ENCODE measurements around the gene TMOD2.
"Not testable (repeated sequence)": the region's sequence is repeated elsewhere in the genome, so short reads cannot be mapped to it uniquely, and the experiment has no call there.

The TMOD2 gene

GRCh38 chr15:51783967-51784366 is 32.6 kb downstream of the TMOD2 start:
- no peak for DNase-seq (ENCODE audit: extremely low read depth, insufficient read length)
- Histone ChIP-seq H3K27me3 (replicated peaks; ENCODE audit: control insufficient read depth, insufficient read depth, low read length) (no peaks in the 10 kb centered on the region), H3K4me3 (replicated peaks; ENCODE audit: low read depth, low read length) (no peak overlapping the region), H3K36me3 (ENCODE audit: control insufficient read depth, insufficient read depth, low read length) (no peaks in the 10 kb centered on the region; the same call in none of the 2 replicates)
- TF ChIP-seq, protein P1, sequence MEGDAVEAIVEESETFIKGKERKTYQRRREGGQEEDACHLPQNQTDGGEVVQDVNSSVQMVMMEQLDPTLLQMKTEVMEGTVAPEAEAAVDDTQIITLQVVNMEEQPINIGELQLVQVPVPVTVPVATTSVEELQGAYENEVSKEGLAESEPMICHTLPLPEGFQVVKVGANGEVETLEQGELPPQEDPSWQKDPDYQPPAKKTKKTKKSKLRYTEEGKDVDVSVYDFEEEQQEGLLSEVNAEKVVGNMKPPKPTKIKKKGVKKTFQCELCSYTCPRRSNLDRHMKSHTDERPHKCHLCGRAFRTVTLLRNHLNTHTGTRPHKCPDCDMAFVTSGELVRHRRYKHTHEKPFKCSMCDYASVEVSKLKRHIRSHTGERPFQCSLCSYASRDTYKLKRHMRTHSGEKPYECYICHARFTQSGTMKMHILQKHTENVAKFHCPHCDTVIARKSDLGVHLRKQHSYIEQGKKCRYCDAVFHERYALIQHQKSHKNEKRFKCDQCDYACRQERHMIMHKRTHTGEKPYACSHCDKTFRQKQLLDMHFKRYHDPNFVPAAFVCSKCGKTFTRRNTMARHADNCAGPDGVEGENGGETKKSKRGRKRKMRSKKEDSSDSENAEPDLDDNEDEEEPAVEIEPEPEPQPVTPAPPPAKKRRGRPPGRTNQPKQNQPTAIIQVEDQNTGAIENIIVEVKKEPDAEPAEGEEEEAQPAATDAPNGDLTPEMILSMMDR (IDR thresholded peaks at IDR 0.05; ENCODE audit: insufficient read depth, low read length, poor library complexity, severe bottlenecking) = no peak

DNA sequence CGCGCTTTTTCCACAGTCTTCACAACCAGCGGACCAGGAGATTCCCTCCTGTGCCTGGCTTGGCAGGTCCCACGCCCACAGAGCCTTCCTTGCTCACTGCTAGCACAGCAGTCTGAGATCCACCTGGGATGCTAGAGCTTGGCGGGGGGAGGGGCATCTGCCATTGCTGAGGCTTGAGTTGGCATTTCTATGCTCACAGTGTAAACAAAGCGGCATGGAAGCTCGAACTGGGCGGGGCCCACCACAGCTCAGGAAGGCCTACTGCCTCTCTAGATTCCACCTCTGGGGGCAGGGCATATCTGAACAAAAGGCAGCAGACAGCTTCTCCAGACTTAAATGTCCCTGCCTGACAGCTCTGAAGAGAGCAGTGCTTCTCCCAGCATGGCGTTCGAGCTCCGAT is 35.7 kb downstream of the TMOD2 start:
- not testable (repeated sequence) for H3K27me3 ChIP-seq (replicated peaks; ENCODE audit: control insufficient read depth, insufficient read depth, low read length); H3K4me3 ChIP-seq (replicated peaks; ENCODE audit: low read depth, low read length); DNase-seq (ENCODE audit: extremely low read depth, insufficient read length); H3K36me3 ChIP-seq (ENCODE audit: control insufficient read depth, insufficient read depth, low read length)

DNA sequence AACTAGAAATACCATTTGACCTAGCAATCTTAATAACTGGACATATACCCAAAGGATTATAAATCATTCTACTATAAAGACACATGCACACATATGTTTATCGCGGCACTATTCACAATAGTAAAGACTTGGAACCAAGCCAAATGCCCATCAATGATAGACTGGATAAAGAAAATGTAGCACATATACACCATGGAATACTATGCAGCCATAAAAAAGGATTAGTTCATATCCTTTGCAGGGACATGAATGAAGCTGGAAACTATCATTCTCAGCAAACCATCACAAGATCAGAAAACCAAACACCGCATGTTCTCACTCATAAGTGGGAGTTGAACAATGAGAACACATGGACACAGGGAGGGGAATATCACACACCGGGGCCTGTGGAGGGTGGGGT is 41.1 kb downstream of the TMOD2 start:
- H3K27me3 ChIP-seq (replicated peaks; ENCODE audit: control insufficient read depth, insufficient read depth, low read length); DNase-seq (ENCODE audit: extremely low read depth, insufficient read length); H3K4me3 ChIP-seq (replicated peaks; ENCODE audit: low read depth, low read length); H3K36me3 ChIP-seq (ENCODE audit: control insufficient read depth, insufficient read depth, low read length): not testable (repeated sequence)

DNA sequence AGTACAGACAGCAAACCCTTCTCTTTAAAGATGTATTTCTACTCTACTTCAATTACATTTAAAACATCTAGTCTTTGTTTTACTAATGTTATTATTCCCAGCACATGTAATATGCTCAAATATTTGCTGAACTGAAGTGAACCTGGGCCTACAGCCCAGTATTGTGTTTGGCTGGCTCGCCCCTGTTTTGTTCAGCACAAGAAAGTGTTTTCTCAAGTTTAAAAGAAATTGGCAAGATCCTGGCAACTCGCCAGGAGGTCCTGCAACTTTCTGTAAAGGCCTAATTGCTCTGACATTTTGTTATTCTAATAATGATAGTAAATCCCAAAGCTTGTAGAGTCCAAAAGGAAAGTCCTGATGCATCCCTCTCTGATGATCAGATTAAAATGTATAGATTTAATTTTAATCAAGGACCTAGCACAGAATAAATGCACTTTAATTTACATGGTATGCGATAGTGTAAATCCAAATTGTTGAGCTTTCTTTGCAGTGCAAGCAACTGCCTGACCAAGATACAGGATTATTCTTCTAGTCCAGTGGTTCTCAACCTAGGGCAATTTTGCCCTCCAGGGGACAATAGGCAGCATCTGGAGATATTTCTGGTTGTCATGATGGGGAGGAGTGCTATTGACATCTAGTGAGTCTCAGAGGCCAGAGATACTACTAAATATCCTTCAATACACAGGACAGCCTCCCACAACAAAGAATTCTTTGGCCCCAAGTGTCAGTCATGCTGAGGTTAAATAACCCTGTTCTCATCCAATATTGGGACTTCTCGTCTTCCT is 42.3 kb downstream of the TMOD2 start:
- H3K4me3 ChIP-seq (replicated peaks; ENCODE audit: low read depth, low read length) = no peak overlapping the region
- no peak for DNase-seq (ENCODE audit: extremely low read depth, insufficient read length)
- TF ChIP-seq, protein P1 (IDR thresholded peaks at IDR 0.05; ENCODE audit: insufficient read depth, low read length, poor library complexity, severe bottlenecking) = no peak
- no peaks in the 10 kb centered on the region for H3K36me3 ChIP-seq (ENCODE audit: control insufficient read depth, insufficient read depth, low read length)
- no peaks in the 10 kb centered on the region for H3K27me3 ChIP-seq (replicated peaks; ENCODE audit: control insufficient read depth, insufficient read depth, low read length)

- DNase-seq (ENCODE audit: extremely low read depth, insufficient read length) = no peak
- TF ChIP-seq, protein P1 (IDR thresholded peaks at IDR 0.05; ENCODE audit: insufficient read depth, low read length, poor library complexity, severe bottlenecking) = no peak
Observed at GRCh38 chr15:51796847-51797401, 45.5 kb downstream of the TMOD2 start.

GRCh38 chr15:51798281-51798680 is 46.9 kb downstream of the TMOD2 start:
- Histone ChIP-seq H3K4me3 (replicated peaks; ENCODE audit: low read depth, low read length) (no peak overlapping the region), H3K27me3 (replicated peaks; ENCODE audit: control insufficient read depth, insufficient read depth, low read length) (no peaks in the 10 kb centered on the region), H3K36me3 (ENCODE audit: control insufficient read depth, insufficient read depth, low read length) (peaks cover 4% of the 10 kb centered on the region)
- no peak for DNase-seq (ENCODE audit: extremely low read depth, insufficient read length)
- TF ChIP-seq, protein P1 (IDR thresholded peaks at IDR 0.05; ENCODE audit: insufficient read depth, low read length, poor library complexity, severe bottlenecking) = no peak

More at GRCh38 chr15:51796847-51797401, 45.5 kb downstream of the TMOD2 start:
- Histone ChIP-seq H3K4me3 (replicated peaks; ENCODE audit: low read depth, low read length) (no peak overlapping the region), H3K36me3 (ENCODE audit: control insufficient read depth, insufficient read depth, low read length) (peaks cover 4% of the 10 kb centered on the region), H3K27me3 (replicated peaks; ENCODE audit: control insufficient read depth, insufficient read depth, low read length) (no peaks in the 10 kb centered on the region)

All from GM06990 (cell line).